ENCODE data around the gene WDR54. TPM values are rescaled to one million over a fixed set of nuclear protein-coding genes. Genes with fewer than 3 reads are reported as not detected.
"Not testable (repeated sequence)": the region's sequence is repeated elsewhere in the genome, so short reads cannot be mapped to it uniquely, and the experiment has no call there.

Gene WDR54
- total RNA-seq, 1 donor from 2014 or later = 37.6 TPM

GRCh38 chr2:74429487-74430451 is 8.2 kb downstream of the WDR54 start:
- DNase-seq (ENCODE audit: low read depth in 2 of 2) = no peak

GRCh38 chr2:74430502-74430901 is 9.0 kb downstream of the WDR54 start:
- no peak for DNase-seq (ENCODE audit: low read depth in 2 of 2)

GRCh38 chr2:74436111-74436805 is 14.7 kb downstream of the WDR54 start:
- no peak for DNase-seq (ENCODE audit: low read depth in 2 of 2)

- no peak for DNase-seq (ENCODE audit: low read depth in 2 of 2)
These were observed 15.5 kb downstream of the WDR54 start for GRCh38 chr2:74436848-74437695.

GRCh38 chr2:74438248-74438647 is 16.7 kb downstream of the WDR54 start:
- no peak for DNase-seq (ENCODE audit: low read depth in 2 of 2)

GRCh38 chr2:74439373-74439772 is 17.8 kb downstream of the WDR54 start:
- DNase-seq (ENCODE audit: low read depth in 2 of 2) = no peak

- DNase-seq (ENCODE audit: low read depth in 2 of 2) = peak in 1 of 2 donors; percentile 20
These were observed 18.4 kb downstream of the WDR54 start for GRCh38 chr2:74439803-74440377.

GRCh38 chr2:74440378-74441169 is 19.0 kb downstream of the WDR54 start:
- DNase-seq (ENCODE audit: low read depth in 2 of 2) = peak; percentile 47 to 79

- DNase-seq (ENCODE audit: low read depth in 2 of 2) = no peak
These were observed 19.7 kb downstream of the WDR54 start for GRCh38 chr2:74441170-74441689.

GRCh38 chr2:74441690-74442482 is 20.4 kb downstream of the WDR54 start, which contains the start of gene RTKN:
Gene RTKN, minus strand, starts transcription at chr2:74441937. Its CDS starts 121 bp downstream, at chr2:74441816.
- no peak for DNase-seq (ENCODE audit: low read depth in 2 of 2)

GRCh38 chr2:74442483-74443297 is 21.2 kb downstream of the WDR54 start:
- not testable (repeated sequence) for DNase-seq (ENCODE audit: low read depth in 2 of 2)

GRCh38 chr2:74444498-74445318 is 23.2 kb downstream of the WDR54 start:
- DNase-seq (ENCODE audit: low read depth in 2 of 2) = no peak

GRCh38 chr2:74447230-74447999 is 25.9 kb downstream of the WDR54 start:
- no peak for DNase-seq (ENCODE audit: low read depth in 2 of 2)

- no peak for DNase-seq (ENCODE audit: low read depth in 2 of 2)
These were observed 27.2 kb downstream of the WDR54 start for GRCh38 chr2:74448771-74449170.

GRCh38 chr2:74450570-74451190 is 29.1 kb downstream of the WDR54 start:
- no peak for DNase-seq (ENCODE audit: low read depth in 2 of 2)

Data from dermis microvascular lymphatic vessel endothelial cell (primary cell).